HepG2 (cell line): ENCODE data around the gene HBQ1. TPM values are rescaled to one million over a fixed set of nuclear protein-coding genes. Genes with fewer than 3 reads are reported as not detected.

Experiments
- ATAC-seq: fragments of 200-7000 bp; cut with Tn5 transposase; 3 replicates; pipeline ENCODE4 v1.9.1; 2020; ENCODE audit warnings: mild to moderate bottlenecking, moderate library complexity
- BruUV-seq: library from RNA; stranded (reverse); fragments of 400-500 nt; replicated peaks from 2 replicates; lab custom pipeline; 2021; lab: Mats Ljungman, UMichigan
- CTCF ChIA-PET: fragments of 300-600 bp; formaldehyde crosslinking; extraction: SDS; loops from one replicate; lab custom pipeline; 2021; ENCODE audit warnings: low total read pairs, inconsistent platforms, low intra/inter-chr PET ratio; lab: Yijun Ruan, JAX
- POLR2A ChIA-PET: fragments of 350-600 bp; sonication (Branson Sonifier 250); formaldehyde crosslinking; loops from one replicate; lab custom pipeline; 2020; ENCODE audit warnings: antibody characterized with exemption, inconsistent platforms; lab: Yijun Ruan, JAX
- DNase-seq: peaks from one replicate; pipeline ENCODE4 v3.0.0-alpha.2; 2015; ENCODE audit warnings: low spot score
- FAIRE-seq: peaks from 3 replicates; lab custom pipeline; 2011; peaks lifted over from hg19 to GRCh38; lab: Jason Lieb, UNC
- H2AFZ ChIP-seq: one replicate; pipeline ENCODE4 v1.6.1; 2011; ENCODE audit warnings: low read length, inconsistent platforms
- H3K27ac ChIP-seq: fragments of 300-600 bp; 3 replicates; pipeline ENCODE4 v1.8.0; 2011; ENCODE audit warnings: mixed run types, mild to moderate bottlenecking, mixed read lengths, low read length, inconsistent platforms; ENCODE audit not compliant: insufficient read depth; ENCODE audit errors: extremely low read length
- H3K27me3 ChIP-seq, 2 experiments: fragments of 200-600 bp in 1 of 2; 2 replicates in 1 of 2; 3 replicates in 1 of 2; pipeline versions ENCODE4 v1.6.0 to v1.8.0; 2011; ENCODE audit warnings: low read length in 2 of 2, mild to moderate bottlenecking in 2 of 2, moderate library complexity in 2 of 2, inconsistent platforms in 1 of 2; ENCODE audit not compliant: insufficient read depth in 2 of 2, control insufficient read depth in 1 of 2
- H3K36me3 ChIP-seq, 2 experiments: fragments of 200-600 bp in 1 of 2; replicated peaks in 1 of 2; 2 replicates in 1 of 2; 3 replicates in 1 of 2; pipeline versions ENCODE4 v1.5.1 to v1.8.0; 2011; ENCODE audit warnings: low read length in 2 of 2, inconsistent platforms in 1 of 2; ENCODE audit not compliant: insufficient read depth in 2 of 2, control insufficient read depth in 1 of 2
- H3K4me1 ChIP-seq: 2 replicates; pipeline ENCODE4 v1.5.1; 2012; ENCODE audit warnings: low read length, inconsistent platforms; ENCODE audit not compliant: insufficient read depth
- H3K4me2 ChIP-seq: 2 replicates; pipeline ENCODE4 v1.6.0; 2011; ENCODE audit warnings: low read depth, low read length, inconsistent platforms
- H3K4me3 ChIP-seq, 3 experiments: fragments of 200-600 bp in 1 of 3; sonication (generic), shearing (Covaris generic) in 1 of 3; replicated peaks in 1 of 3; 2 replicates each; pipeline ENCODE4 v1.5.1; 2011 to 2016; ENCODE audit warnings: low read length in 3 of 3, inconsistent platforms in 2 of 3, low read depth in 2 of 3, mild to moderate bottlenecking in 2 of 3, control low read depth in 1 of 3, mixed read lengths in 1 of 3; ENCODE audit not compliant: insufficient read depth in 1 of 3
- H3K79me2 ChIP-seq: one replicate; pipeline ENCODE4 v1.6.1; 2011; ENCODE audit warnings: low read length, inconsistent platforms; ENCODE audit not compliant: insufficient read depth
- H3K9ac ChIP-seq: 2 replicates; pipeline ENCODE4 v1.6.0; 2011; ENCODE audit warnings: mild to moderate bottlenecking, low read depth, low read length, inconsistent platforms; ENCODE audit not compliant: insufficient read depth
- H3K9me3 ChIP-seq: 2 replicates; pipeline ENCODE4 v1.5.1; 2012; ENCODE audit warnings: mild to moderate bottlenecking, low read length
- H4K20me1 ChIP-seq: 2 replicates; pipeline ENCODE4 v1.6.0; 2011; ENCODE audit warnings: inconsistent platforms, mild to moderate bottlenecking, low read length, moderate library complexity; ENCODE audit not compliant: insufficient read depth
- ARHGAP35 ChIP-seq: sonication (generic); formaldehyde crosslinking; IDR thresholded peaks from 2 replicates; pipeline ENCODE4 v1.9.0; 2022; ENCODE audit warnings: mild to moderate bottlenecking, inconsistent platforms, moderate library complexity, missing genetic modification reagents, borderline replicate concordance
- CCDC6 ChIP-seq: sonication (generic); formaldehyde crosslinking; IDR thresholded peaks from 2 replicates; pipeline ENCODE4 v1.8.1; 2022; ENCODE audit warnings: mild to moderate bottlenecking, missing genetic modification reagents, moderate library complexity
- ETV5 ChIP-seq: IDR thresholded peaks from 2 replicates; pipeline ENCODE4 v1.6.1; 2018; ENCODE audit warnings: missing biosample characterization, missing genetic modification reagents, inconsistent platforms, borderline replicate concordance
- KDM3A ChIP-seq: IDR thresholded peaks from 2 replicates; pipeline ENCODE4 v1.6.1; 2018; ENCODE audit warnings: low read depth, missing compliant biosample characterization
- SRY ChIP-seq: sonication (generic); formaldehyde crosslinking; IDR thresholded peaks from 2 replicates; pipeline ENCODE4 v1.8.0; 2022; ENCODE audit warnings: mild to moderate bottlenecking, missing genetic modification reagents
- TEAD2 ChIP-seq: sonication (generic); formaldehyde crosslinking; IDR thresholded peaks from 2 replicates; pipeline ENCODE4 v1.9.0; 2021; ENCODE audit warnings: missing genetic modification reagents
- ZNF124 ChIP-seq: sonication (generic); formaldehyde crosslinking; IDR thresholded peaks from 2 replicates; pipeline ENCODE4 v1.4.0; 2020; ENCODE audit warnings: missing genetic modification reagents
- ZNF44 ChIP-seq: sonication (generic); formaldehyde crosslinking; IDR thresholded peaks from 2 replicates; pipeline ENCODE4 v1.5.1; 2020; ENCODE audit warnings: mild to moderate bottlenecking, missing genetic modification reagents
- WGBS: methylation state at CpG from one replicate; pipeline ENCODE4 v1.1.6; 2017; ENCODE audit warnings: low lambda C conversion rate; 5-methylcytosine and 5-hydroxymethylcytosine counted together
- in situ Hi-C: cut with HindIII; loops from 2 replicates; pipeline ENCODE4 v1.10.0; 2017; ENCODE audit warnings: low pct_unique_long_range_greater_than_20kb; ENCODE audit not compliant: extremely low pct_ligation_motif_present
- intact Hi-C: fragments of 100-400 bp; cut with micrococcal nuclease; formaldehyde crosslinking; loops from one replicate; pipeline ENCODE4 v1.10.0; 2022; ENCODE audit not compliant: unreplicated experiment
- polyA plus RNA-seq, 8 experiments: library from polyadenylated mRNA; depleted of rRNA in 3 of 8; stranded (reverse) in 7 of 8; unstranded in 1 of 8; fragments of >200 nt; fragmentation: Illumina TruSeq in 4 of 8; extraction: Trizol in 4 of 8; gene quantifications; 2 replicates each; pipeline versions ENCODE4 v1.2.1 to v1.2.3, GENCODE V29; 2011 to 2016; ENCODE audit warnings: low read depth in 4 of 8, missing spikeins in 1 of 8, mixed read lengths in 1 of 8; ENCODE audit not compliant: insufficient read depth in 1 of 8
- total RNA-seq, 5 experiments: library from RNA; depleted of rRNA; stranded (reverse); fragments of >200 nt; fragmentation: Illumina TruSeq; extraction: Trizol; gene quantifications; 2 replicates each; pipeline ENCODE4 v1.2.3, GENCODE V29; 2016; ENCODE audit warnings: low read depth in 1 of 5
- TF ChIP-seq, protein P1 (sequence below): sonication (generic); formaldehyde crosslinking; IDR thresholded peaks from 2 replicates; pipeline ENCODE4 v1.5.1; 2020; ENCODE audit warnings: missing genetic modification reagents, mild to moderate bottlenecking, borderline replicate concordance
- TF ChIP-seq, protein P2 (sequence below): sonication (generic); formaldehyde crosslinking; IDR thresholded peaks from 2 replicates; pipeline ENCODE4 v1.8.0; 2022; ENCODE audit warnings: mild to moderate bottlenecking, missing genetic modification reagents, borderline replicate concordance
- TF ChIP-seq, protein P3 (sequence below): sonication (generic); formaldehyde crosslinking; IDR thresholded peaks from 2 replicates; pipeline ENCODE4 v1.4.0; 2020; ENCODE audit warnings: mild to moderate bottlenecking, missing genetic modification reagents
- TF ChIP-seq, protein P4 (sequence below): sonication (generic); formaldehyde crosslinking; IDR thresholded peaks from 2 replicates; pipeline ENCODE4 v1.5.0; 2020; ENCODE audit warnings: mild to moderate bottlenecking, missing genetic modification reagents, moderate library complexity

Gene HBQ1
- total and polyA plus RNA-seq, 2 of the 13 experiments (the other 11 are each of a cell fraction or from before 2014, with no cell fraction given), result 4.9 to 7.4 TPM

DNA sequence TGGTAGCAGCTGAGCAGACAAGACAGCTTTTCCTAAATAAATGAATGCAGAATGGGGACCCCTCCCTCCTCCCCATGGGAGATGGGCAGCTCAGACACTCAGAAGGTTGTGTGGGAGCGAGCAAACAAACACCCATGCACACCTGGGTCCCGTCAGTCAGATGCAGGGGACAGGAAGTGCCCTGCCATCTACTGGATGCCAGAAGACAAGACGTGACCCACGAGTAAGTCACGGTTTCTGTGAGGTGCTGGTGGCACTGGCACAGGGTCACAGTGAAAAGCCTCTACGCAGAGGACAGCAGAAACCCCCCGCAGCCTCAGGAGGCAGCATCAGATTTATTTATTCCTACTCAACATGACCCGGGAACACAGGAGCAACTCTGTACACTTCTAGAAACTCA lies 8.4 kb downstream of the HBQ1 start:
- Histone ChIP-seq H3K4me2 (no peak overlapping the region), H4K20me1 (0 out of 2 replicates have a peak, but pooled peaks cover 4% of the 10 kb centered on the region), H3K4me1 (no peaks in the 10 kb centered on the region), H3K36me3 (peaks cover 28 to 49% of the 10 kb centered on the region in 2 experiments), H3K79me2 (no peaks in the 10 kb centered on the region), H3K4me3 (no peak overlapping the region), H3K9ac (no peak overlapping the region), H3K27me3 (no peaks in the 10 kb centered on the region), H2AFZ (no peak overlapping the region), H3K27ac (no peak overlapping the region), H3K9me3 (no peaks in the 10 kb centered on the region)
- in situ Hi-C loops (no loop called here), intact Hi-C loops (no loop called here)
- ATAC-seq (peak; percentile 73), DNase-seq (peak; percentile 26), FAIRE-seq (no peak)
- WGBS, result 95% methylated on average over 8 of the region's 8 CpGs
- ChIA-PET CTCF (no interaction called here), POLR2A (no interaction called here)
- no TSS peak for BruUV-seq
- TF ChIP-seq, protein P1, sequence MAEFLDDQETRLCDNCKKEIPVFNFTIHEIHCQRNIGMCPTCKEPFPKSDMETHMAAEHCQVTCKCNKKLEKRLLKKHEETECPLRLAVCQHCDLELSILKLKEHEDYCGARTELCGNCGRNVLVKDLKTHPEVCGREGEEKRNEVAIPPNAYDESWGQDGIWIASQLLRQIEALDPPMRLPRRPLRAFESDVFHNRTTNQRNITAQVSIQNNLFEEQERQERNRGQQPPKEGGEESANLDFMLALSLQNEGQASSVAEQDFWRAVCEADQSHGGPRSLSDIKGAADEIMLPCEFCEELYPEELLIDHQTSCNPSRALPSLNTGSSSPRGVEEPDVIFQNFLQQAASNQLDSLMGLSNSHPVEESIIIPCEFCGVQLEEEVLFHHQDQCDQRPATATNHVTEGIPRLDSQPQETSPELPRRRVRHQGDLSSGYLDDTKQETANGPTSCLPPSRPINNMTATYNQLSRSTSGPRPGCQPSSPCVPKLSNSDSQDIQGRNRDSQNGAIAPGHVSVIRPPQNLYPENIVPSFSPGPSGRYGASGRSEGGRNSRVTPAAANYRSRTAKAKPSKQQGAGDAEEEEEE (CRISPR knock-in tag), result no peak
- TF ChIP-seq CCDC6 (CRISPR knock-in tag), result no peak
- TF ChIP-seq ZNF44 (CRISPR knock-in tag), result no peak
- no peak for TF ChIP-seq ARHGAP35 (CRISPR knock-in tag)
- no peak for TF ChIP-seq KDM3A
- no peak for TF ChIP-seq TEAD2 (CRISPR knock-in tag)
- no peak for TF ChIP-seq ZNF124 (CRISPR knock-in tag)
- TF ChIP-seq, protein P2, sequence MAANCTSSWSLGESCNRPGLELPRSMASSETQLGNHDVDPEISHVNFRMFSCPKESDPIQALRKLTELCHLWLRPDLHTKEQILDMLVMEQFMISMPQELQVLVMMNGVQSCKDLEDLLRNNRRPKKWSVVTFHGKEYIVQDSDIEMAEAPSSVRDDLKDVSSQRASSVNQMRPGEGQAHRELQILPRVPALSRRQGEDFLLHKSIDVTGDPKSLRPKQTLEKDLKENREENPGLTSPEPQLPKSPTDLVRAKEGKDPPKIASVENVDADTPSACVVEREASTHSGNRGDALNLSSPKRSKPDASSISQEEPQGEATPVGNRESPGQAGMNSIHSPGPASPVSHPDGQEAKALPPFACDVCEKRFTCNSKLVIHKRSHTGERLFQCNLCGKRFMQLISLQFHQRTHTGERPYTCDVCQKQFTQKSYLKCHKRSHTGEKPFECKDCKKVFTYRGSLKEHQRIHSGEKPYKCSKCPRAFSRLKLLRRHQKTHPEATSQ (CRISPR knock-in tag), result no peak
- TF ChIP-seq, protein P3, sequence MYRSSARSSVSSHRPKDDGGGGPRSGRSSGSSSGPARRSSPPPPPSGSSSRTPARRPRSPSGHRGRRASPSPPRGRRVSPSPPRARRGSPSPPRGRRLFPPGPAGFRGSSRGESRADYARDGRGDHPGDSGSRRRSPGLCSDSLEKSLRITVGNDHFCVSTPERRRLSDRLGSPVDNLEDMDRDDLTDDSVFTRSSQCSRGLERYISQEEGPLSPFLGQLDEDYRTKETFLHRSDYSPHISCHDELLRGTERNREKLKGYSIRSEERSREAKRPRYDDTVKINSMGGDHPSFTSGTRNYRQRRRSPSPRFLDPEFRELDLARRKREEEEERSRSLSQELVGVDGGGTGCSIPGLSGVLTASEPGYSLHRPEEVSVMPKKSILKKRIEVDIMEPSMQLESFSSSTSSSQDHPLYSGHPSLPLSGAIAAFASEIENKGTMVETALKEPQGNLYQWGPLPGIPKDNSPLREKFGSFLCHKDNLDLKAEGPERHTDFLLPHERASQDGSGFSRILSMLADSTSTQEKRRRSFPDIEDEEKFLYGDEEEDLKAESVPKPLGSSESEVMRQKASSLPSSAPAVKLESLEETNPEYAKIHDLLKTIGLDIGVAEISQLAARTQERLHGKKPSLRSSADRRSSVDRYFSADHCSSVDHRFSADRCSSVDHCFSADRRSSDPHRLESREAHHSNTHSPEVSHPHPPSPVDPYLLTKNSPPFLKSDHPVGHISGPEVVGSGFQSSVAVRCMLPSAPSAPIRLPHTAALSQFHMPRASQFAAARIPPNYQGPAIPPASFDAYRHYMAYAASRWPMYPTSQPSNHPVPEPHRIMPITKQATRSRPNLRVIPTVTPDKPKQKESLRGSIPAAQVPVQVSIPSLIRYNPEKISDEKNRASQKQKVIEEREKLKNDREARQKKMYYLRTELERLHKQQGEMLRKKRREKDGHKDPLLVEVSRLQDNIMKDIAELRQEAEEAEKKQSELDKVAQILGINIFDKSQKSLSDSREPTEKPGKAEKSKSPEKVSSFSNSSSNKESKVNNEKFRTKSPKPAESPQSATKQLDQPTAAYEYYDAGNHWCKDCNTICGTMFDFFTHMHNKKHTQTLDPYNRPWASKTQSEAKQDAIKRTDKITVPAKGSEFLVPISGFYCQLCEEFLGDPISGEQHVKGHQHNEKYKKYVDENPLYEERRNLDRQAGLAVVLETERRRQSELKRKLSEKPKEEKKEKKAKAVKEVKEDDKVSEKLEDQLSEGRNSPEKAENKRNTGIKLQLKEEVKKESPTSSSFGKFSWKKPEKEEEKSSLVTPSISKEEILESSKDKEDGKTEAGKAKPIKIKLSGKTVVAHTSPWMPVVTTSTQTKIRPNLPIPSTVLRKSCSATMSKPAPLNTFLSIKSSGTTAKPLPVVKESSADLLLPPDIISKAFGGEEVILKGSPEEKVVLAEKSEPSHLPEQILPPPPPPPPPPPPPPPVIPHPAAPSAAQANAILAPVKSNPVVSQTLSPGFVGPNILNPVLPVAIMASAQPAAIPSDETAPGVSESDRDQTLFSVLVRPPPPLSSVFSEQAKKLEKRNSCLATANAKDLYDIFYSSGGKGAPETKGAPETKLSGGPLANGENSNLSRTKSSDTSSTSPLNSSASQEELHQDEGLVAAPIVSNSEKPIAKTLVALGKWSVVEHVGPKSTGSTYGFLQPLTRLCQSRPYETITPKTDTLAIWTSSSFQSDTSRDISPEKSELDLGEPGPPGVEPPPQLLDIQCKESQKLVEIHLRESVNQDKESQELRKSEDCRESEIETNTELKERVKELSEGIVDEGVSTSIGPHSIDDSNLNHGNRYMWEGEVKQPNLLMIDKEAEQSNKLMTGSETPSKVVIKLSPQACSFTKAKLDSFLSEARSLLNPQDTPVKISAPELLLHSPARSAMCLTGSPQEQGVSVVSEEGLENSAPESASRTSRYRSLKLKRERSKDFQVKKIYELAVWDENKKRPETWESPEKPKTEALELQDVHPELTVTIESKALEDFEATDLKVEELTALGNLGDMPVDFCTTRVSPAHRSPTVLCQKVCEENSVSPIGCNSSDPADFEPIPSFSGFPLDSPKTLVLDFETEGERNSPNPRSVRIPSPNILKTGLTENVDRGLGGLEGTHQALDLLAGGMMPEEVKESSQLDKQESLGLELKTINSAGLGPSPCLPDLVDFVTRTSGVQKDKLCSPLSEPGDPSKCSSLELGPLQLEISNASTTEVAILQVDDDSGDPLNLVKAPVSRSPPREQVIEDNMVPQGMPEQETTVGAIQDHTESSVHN, result no peak
- peak; percentile 31; the same call in 1 of the 2 replicates for TF ChIP-seq ETV5
- no peak for TF ChIP-seq SRY (CRISPR knock-in tag)
- TF ChIP-seq, protein P4, sequence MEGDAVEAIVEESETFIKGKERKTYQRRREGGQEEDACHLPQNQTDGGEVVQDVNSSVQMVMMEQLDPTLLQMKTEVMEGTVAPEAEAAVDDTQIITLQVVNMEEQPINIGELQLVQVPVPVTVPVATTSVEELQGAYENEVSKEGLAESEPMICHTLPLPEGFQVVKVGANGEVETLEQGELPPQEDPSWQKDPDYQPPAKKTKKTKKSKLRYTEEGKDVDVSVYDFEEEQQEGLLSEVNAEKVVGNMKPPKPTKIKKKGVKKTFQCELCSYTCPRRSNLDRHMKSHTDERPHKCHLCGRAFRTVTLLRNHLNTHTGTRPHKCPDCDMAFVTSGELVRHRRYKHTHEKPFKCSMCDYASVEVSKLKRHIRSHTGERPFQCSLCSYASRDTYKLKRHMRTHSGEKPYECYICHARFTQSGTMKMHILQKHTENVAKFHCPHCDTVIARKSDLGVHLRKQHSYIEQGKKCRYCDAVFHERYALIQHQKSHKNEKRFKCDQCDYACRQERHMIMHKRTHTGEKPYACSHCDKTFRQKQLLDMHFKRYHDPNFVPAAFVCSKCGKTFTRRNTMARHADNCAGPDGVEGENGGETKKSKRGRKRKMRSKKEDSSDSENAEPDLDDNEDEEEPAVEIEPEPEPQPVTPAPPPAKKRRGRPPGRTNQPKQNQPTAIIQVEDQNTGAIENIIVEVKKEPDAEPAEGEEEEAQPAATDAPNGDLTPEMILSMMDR (CRISPR knock-in tag), result peak; percentile 44
